Testis (tissue), 2 donors: ENCODE results near the gene RAX2.

Experiments used
- CTCF ChIP-seq, 3 experiments: fragments of 450-650 bp in 2 of 3; fragments of 200-600 bp in 1 of 3; sonication (generic) in 1 of 3; IDR thresholded peaks; one replicate each; pipeline ENCODE4 v1.5.1; 2016 to 2019; ENCODE audit warnings: antibody characterized with exemption in 3 of 3, mild to moderate bottlenecking in 2 of 3, moderate library complexity in 1 of 3
- POLR2A ChIP-seq: fragments of 450-650 bp; IDR thresholded peaks from one replicate; pipeline ENCODE4 v1.6.1; 2017; ENCODE audit warnings: antibody characterized with exemption, mild to moderate bottlenecking, moderate library complexity

- TF ChIP-seq CTCF (IDR thresholded peaks at IDR 0.05) (no peak), POLR2A (no peak)
Observed at GRCh38 chr19:3750211-3750610, 21.8 kb downstream of the RAX2 start.
